Loucy (cell line): Measurements from ENCODE around the gene MOB1A.
"Not testable (repeated sequence)": the region's sequence is repeated elsewhere in the genome, so short reads cannot be mapped to it uniquely, and the experiment has no call there.

Experiments
- H2AFZ ChIP-seq: fragments of 200-600 bp; sonication (generic); 2 replicates; pipeline ENCODE4 v1.6.0; 2016; ENCODE audit warnings: antibody characterized with exemption, mild to moderate bottlenecking, low read length, moderate library complexity
- H3F3A ChIP-seq: fragments of 200-600 bp; 2 replicates; pipeline ENCODE4 v1.6.0; 2016; ENCODE audit warnings: antibody characterized with exemption, low read depth, mild to moderate bottlenecking
- H3K27me3 ChIP-seq: fragments of 200-600 bp; sonication (generic); 2 replicates; pipeline ENCODE4 v1.6.1; 2014; ENCODE audit warnings: low read length, mild to moderate bottlenecking; ENCODE audit not compliant: insufficient read depth, poor library complexity, severe bottlenecking
- H3K36me3 ChIP-seq: fragments of 200-600 bp; sonication (generic); 2 replicates; pipeline ENCODE4 v1.6.1; 2016; ENCODE audit warnings: low read length; ENCODE audit not compliant: insufficient read depth
- H3K4me1 ChIP-seq: fragments of 200-600 bp; sonication (generic); 2 replicates; pipeline ENCODE4 v1.5.1; 2014; ENCODE audit warnings: low read length, mild to moderate bottlenecking; ENCODE audit not compliant: insufficient read depth, poor library complexity, severe bottlenecking
- H3K4me2 ChIP-seq: fragments of 200-600 bp; sonication (generic); 2 replicates; pipeline ENCODE4 v1.6.0; 2014; ENCODE audit warnings: antibody characterized with exemption, low read length, low read depth, mild to moderate bottlenecking; ENCODE audit not compliant: poor library complexity, severe bottlenecking
- H3K4me3 ChIP-seq: fragments of 200-600 bp; sonication (generic); 2 replicates; pipeline ENCODE4 v1.5.1; 2014; ENCODE audit warnings: low read length, mild to moderate bottlenecking, mixed read lengths; ENCODE audit not compliant: poor library complexity, severe bottlenecking
- H3K79me2 ChIP-seq: fragments of 200-600 bp; sonication (generic); 2 replicates; pipeline ENCODE4 v1.6.1; 2014; ENCODE audit warnings: low read length; ENCODE audit not compliant: insufficient read depth
- H3K9ac ChIP-seq: fragments of 200-600 bp; sonication (generic); 2 replicates; pipeline ENCODE4 v1.6.0; 2014; ENCODE audit warnings: mild to moderate bottlenecking, low read depth, low read length, moderate library complexity; ENCODE audit not compliant: poor library complexity, severe bottlenecking
- H3K9me2 ChIP-seq: fragments of 200-600 bp; sonication (generic); replicated peaks from 2 replicates; pipeline ENCODE4 v1.6.1; 2016; ENCODE audit warnings: low read depth, low read length, mixed read lengths
- H3K9me3 ChIP-seq: fragments of 200-600 bp; sonication (generic); 2 replicates; pipeline ENCODE4 v1.6.1; 2014; ENCODE audit warnings: mild to moderate bottlenecking, antibody characterized with exemption, low read length, low read depth; ENCODE audit not compliant: insufficient read depth
- H4K20me1 ChIP-seq: fragments of 200-600 bp; sonication (generic); 2 replicates; pipeline ENCODE4 v1.6.0; 2014; ENCODE audit warnings: antibody characterized with exemption, low read length, mild to moderate bottlenecking; ENCODE audit not compliant: insufficient read depth, poor library complexity, severe bottlenecking
- EZH2phosphoT487 ChIP-seq: fragments of 200-600 bp; IDR thresholded peaks from 2 replicates; pipeline ENCODE4 v1.6.1; 2018; ENCODE audit warnings: antibody characterized with exemption, mild to moderate bottlenecking, moderate library complexity, borderline replicate concordance
- TF ChIP-seq, protein P1 (sequence below): fragments of 200-600 bp; sonication (generic); conservative IDR thresholded peaks from 2 replicates; pipeline ENCODE4 v1.5.1; 2014; ENCODE audit warnings: mild to moderate bottlenecking, antibody characterized with exemption, low read length

Gene MOB1A

DNA sequence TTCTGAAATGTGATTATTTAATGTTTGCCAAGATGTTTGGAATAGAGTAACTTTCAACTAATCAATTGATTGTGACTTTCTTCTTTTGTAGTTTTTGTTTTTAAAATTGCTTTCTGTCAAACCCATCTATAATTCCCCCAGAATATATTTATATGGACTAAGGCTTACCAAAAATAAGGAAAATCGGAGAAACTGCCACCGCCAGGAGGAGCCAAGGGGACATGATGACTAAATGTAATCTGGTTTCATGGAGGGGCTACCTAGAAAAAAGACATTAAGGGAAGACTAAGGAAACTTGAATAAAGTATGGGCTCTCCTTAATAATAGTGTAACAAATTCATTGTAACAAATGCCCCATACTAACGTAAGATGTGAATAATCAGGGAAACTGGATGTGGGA, 50.5 kb downstream of the MOB1A start:
- Histone ChIP-seq H3K79me2 (no peaks in the 10 kb centered on the region), H3K9ac (no peak overlapping the region), H3K4me2 (no peak overlapping the region), H3K9me2 (no peaks in the 10 kb centered on the region), H3K27me3 (no peaks in the 10 kb centered on the region), H3K4me3 (no peak overlapping the region), H3F3A (no peaks in the 10 kb centered on the region), H2AFZ (no peak overlapping the region), H4K20me1 (no peaks in the 10 kb centered on the region), H3K36me3 (no peaks in the 10 kb centered on the region), H3K4me1 (no peaks in the 10 kb centered on the region), H3K9me3 (no peaks in the 10 kb centered on the region)
- no peak for TF ChIP-seq EZH2phosphoT487
- TF ChIP-seq, protein P1, sequence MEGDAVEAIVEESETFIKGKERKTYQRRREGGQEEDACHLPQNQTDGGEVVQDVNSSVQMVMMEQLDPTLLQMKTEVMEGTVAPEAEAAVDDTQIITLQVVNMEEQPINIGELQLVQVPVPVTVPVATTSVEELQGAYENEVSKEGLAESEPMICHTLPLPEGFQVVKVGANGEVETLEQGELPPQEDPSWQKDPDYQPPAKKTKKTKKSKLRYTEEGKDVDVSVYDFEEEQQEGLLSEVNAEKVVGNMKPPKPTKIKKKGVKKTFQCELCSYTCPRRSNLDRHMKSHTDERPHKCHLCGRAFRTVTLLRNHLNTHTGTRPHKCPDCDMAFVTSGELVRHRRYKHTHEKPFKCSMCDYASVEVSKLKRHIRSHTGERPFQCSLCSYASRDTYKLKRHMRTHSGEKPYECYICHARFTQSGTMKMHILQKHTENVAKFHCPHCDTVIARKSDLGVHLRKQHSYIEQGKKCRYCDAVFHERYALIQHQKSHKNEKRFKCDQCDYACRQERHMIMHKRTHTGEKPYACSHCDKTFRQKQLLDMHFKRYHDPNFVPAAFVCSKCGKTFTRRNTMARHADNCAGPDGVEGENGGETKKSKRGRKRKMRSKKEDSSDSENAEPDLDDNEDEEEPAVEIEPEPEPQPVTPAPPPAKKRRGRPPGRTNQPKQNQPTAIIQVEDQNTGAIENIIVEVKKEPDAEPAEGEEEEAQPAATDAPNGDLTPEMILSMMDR, result no peak

DNA sequence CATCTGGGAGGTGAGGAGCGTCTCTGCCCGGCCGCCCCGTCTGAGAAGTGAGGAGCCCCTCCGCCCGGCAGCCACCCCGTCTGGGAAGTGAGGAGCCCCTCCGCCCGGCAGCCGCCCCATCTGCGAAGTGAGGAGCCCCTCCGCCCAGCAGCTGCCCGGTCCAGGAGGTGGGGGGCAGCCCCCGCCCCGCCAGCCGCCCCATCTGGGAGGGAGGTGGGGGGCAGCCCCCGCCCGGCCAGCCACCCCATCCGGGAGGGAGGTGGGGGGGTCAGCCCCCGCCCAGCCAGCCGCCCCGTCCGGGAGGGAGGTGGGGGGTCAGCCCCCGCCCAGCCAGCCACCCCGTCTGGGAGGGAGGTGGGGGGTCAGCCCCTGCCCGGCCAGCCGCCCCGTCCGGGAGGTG, 54.7 kb downstream of the MOB1A start:
- H3K27me3 ChIP-seq, H4K20me1 ChIP-seq, H3F3A ChIP-seq, H2AFZ ChIP-seq, H3K36me3 ChIP-seq, H3K4me3 ChIP-seq, H3K79me2 ChIP-seq, H3K4me1 ChIP-seq, H3K9me3 ChIP-seq, H3K4me2 ChIP-seq, H3K9me2 ChIP-seq, H3K9ac ChIP-seq: not testable (repeated sequence)

DNA sequence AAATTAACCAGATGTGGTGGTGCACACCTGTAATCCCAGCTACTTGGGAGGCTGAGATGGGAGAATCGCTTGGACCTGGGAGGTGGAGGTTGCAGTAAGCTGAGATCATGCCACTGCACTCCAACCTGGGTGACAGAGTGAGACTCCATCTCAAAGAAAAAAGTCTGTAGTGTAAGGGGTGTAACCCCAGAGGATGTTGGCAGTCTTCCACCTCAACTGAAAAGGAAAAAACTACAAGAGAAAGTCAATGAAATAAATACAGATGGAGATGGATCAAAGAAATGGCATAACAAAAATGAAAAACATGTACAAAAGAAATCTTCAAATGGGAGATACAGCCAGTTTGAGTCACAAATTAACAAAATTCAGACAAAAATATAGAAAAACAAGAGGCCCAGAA, 56.8 kb downstream of the MOB1A start:
- not testable (repeated sequence) for H3F3A ChIP-seq

DNA sequence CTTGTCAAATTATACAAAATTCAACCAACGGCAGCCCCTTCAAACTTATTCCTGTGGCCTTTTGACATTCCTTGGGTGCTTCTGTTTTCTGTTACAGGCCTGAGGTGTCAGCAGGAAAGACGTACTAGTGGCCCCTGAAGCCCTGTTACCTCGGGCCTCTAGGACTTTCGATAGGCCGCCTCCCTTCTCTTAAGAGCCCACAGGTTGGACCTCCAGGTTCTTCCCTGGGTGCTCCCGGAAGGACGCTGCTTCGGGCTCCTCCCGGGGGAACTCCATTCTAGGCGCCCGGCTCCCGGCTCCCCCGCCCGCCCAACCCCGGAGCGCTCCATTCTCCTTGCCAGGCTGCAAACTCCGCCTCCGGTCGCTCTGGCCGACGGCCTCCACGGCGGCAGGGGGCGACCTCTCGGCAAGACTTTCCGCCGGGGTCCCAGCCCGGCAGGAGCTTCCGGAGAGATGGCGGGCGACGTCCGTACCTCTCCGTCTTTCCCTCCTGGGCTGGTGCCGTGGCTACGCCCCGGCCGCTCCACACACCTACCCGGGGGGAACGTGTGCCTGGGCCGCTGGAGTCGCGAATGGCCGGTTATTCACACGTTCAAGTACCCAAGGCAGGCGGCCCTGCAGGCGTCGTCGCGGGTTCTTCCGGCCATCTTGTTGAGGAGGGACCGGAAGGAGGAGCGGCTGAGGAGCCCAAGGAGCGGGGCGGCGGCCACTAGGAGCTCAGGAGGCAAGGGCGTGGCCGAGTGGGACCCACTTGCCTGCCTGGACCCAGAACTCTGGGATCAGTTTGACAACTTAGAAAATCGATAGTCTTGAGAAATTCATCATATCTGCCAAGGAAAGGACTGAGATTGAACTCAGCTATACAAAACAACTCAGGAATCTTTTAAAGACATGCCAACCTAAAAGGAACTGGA, 58.5 kb downstream of the MOB1A start:
- H3K4me1 ChIP-seq, result no peaks in the 10 kb centered on the region
- H3K4me2 ChIP-seq, result no peak overlapping the region
- H3K9ac ChIP-seq, result no peak overlapping the region
- no peaks in the 10 kb centered on the region for H3K27me3 ChIP-seq
- H2AFZ ChIP-seq, result no peak overlapping the region
- H3F3A ChIP-seq, result no peaks in the 10 kb centered on the region
- no peak overlapping the region for H3K4me3 ChIP-seq
- no peaks in the 10 kb centered on the region for H3K9me3 ChIP-seq
- H3K79me2 ChIP-seq, result no peaks in the 10 kb centered on the region
- H3K36me3 ChIP-seq, result no peaks in the 10 kb centered on the region
- no peaks in the 10 kb centered on the region for H4K20me1 ChIP-seq
- no peak for TF ChIP-seq EZH2phosphoT487
- TF ChIP-seq, protein P1, result no peak
- H3K9me2 ChIP-seq, result no peaks in the 10 kb centered on the region

More for the DNA sequence above, 56.8 kb downstream of the MOB1A start:
- not testable (repeated sequence) for H3K4me1 ChIP-seq, H3K9ac ChIP-seq, H3K36me3 ChIP-seq, H4K20me1 ChIP-seq, H3K4me2 ChIP-seq, H2AFZ ChIP-seq, H3K9me2 ChIP-seq, H3K4me3 ChIP-seq, H3K9me3 ChIP-seq, H3K27me3 ChIP-seq, H3K79me2 ChIP-seq
